RWPE2 (cell line): Measurements from ENCODE around the gene ANXA11.
"Not testable (repeated sequence)": the region's sequence is repeated elsewhere in the genome, so short reads cannot be mapped to it uniquely, and the experiment has no call there.

Experiments used
- ATAC-seq: fragments of 200-7000 bp; cut with Tn5 transposase; 3 replicates; pipeline ENCODE4 v1.9.1; 2021; ENCODE audit warnings: low read depth
- DNase-seq: peaks from one replicate; pipeline ENCODE4 v3.0.0-alpha.2; 2020; ENCODE audit warnings: low spot score
- H3K27ac ChIP-seq: fragments of 450-650 bp; 2 replicates; pipeline ENCODE4 v1.5.1; 2017; ENCODE audit warnings: mild to moderate bottlenecking; ENCODE audit not compliant: poor library complexity, severe bottlenecking
- H3K27me3 ChIP-seq: fragments of 250-450 bp; sonication (Bioruptor Pico); 2 replicates; pipeline ENCODE4 v1.5.1; 2021; ENCODE audit warnings: mild to moderate bottlenecking, moderate library complexity; ENCODE audit not compliant: insufficient read depth, poor library complexity, severe bottlenecking
- H3K36me3 ChIP-seq: fragments of 250-450 bp; sonication (Bioruptor Pico); 2 replicates; pipeline ENCODE4 v1.5.1; 2020; ENCODE audit warnings: low read depth, mild to moderate bottlenecking, moderate library complexity
- H3K4me1 ChIP-seq: fragments of 250-450 bp; sonication (Bioruptor Pico); 2 replicates; pipeline ENCODE4 v1.5.1; 2021; ENCODE audit warnings: mild to moderate bottlenecking, moderate library complexity; ENCODE audit not compliant: insufficient read depth, poor library complexity, severe bottlenecking
- H3K4me3 ChIP-seq: fragments of 250-450 bp; sonication (Bioruptor Pico); 2 replicates; pipeline ENCODE4 v1.5.1; 2021; ENCODE audit warnings: mild to moderate bottlenecking, moderate library complexity; ENCODE audit not compliant: severe bottlenecking
- H3K9me3 ChIP-seq: fragments of 250-450 bp; sonication (Bioruptor Pico); 2 replicates; pipeline ENCODE4 v1.5.1; 2021; ENCODE audit warnings: mild to moderate bottlenecking, moderate library complexity; ENCODE audit not compliant: severe bottlenecking
- CTCF ChIP-seq: fragments of 450-650 bp; IDR thresholded peaks from one replicate; pipeline ENCODE4 v1.5.1; 2017; ENCODE audit warnings: mild to moderate bottlenecking, moderate library complexity; ENCODE audit not compliant: poor library complexity, severe bottlenecking

ANXA11 gene

GRCh38 chr10:80212535-80213115, 7.3 kb upstream of the ANXA11 start:
- not testable (repeated sequence) for ATAC-seq, H3K36me3 ChIP-seq, H3K27me3 ChIP-seq, H3K4me3 ChIP-seq, DNase-seq, H3K9me3 ChIP-seq, H3K27ac ChIP-seq
- peaks cover 12% of the 10 kb centered on the region for H3K4me1 ChIP-seq

DNA sequence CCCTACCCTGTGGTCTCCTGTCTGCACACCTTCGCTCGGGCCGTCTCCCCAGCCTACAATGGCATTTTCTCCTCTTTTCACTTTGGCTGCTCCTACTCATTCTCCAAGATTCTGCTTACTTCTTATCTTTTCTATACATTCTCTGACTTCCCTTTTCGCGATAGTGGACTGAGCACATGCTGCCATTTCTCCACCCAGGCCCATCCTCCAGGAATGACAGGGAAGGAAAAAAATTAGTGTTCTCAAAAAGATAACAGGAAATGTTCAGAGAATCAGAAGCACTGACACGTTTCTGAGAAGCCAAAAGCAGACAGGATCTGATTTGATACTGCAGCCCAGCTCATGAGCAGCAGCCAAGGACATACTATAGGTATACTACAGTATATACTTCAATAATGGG, 6.4 kb upstream of the ANXA11 start:
- no peak for ATAC-seq
- Histone ChIP-seq H3K4me3 (no peak overlapping the region), H3K9me3 (no peaks in the 10 kb centered on the region), H3K36me3 (no peaks in the 10 kb centered on the region), H3K27me3 (no peaks in the 10 kb centered on the region), H3K4me1 (peaks cover 15% of the 10 kb centered on the region), H3K27ac (no peak overlapping the region)
- no peak for DNase-seq
- TF ChIP-seq CTCF = no peak

DNA sequence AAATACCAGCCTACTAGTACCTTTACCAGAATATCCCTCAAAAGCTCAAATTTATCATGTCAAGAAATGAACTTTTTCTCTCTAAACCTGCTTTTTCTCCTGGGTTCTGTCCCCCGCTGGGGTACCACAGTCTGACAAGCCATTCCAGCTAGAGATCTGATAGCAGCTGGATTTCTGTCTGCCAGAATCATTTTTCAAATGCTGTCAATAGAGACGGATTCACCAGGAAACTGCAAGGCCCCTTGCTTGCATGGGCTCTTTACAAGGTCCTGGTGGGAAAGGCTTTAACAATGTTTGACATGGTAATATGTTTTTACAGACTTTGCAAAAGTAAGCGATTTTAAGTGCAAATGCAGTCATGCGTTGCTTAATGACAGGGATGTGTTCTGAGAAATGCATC, 4.9 kb upstream of the ANXA11 start:
- peaks cover 23% of the 10 kb centered on the region for H3K4me1 ChIP-seq

DNA sequence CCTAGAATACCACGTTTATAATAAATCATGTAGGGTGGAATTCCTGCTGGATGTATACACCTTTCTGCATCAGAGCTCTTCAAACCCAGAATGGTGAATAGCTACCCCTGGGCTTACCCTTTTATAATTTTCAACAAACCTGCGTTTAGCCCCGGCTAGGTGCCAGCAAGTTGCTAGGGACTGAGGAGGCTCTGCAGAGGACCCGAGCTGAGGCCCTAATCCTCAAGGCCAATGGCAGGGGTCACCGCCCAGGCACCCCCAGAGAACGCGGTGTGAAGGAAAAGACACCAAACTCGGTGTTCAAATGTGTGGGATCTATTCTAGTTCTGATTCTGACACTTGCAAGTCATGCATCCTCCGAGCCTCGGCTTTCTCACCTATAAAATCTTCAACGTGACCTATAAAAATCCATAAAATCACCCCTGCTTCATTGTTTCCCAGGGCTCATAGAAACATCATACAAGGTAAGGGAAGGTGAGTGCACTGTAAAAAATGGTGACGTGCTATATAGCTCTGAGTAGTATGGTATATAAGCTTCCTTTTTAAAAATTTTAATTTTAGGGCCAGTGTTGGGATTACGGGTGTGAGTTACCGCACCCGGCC, 2.5 kb upstream of the ANXA11 start:
- H3K36me3 ChIP-seq = no peaks in the 10 kb centered on the region
- no peak; the same call in 2 of the 3 replicates for ATAC-seq
- no peaks in the 10 kb centered on the region for H3K27me3 ChIP-seq
- peak; percentile 10 for TF ChIP-seq CTCF
- peak overlapping the region; percentile 88 for H3K27ac ChIP-seq
- H3K4me1 ChIP-seq = peaks cover 28% of the 10 kb centered on the region
- no peaks in the 10 kb centered on the region for H3K9me3 ChIP-seq
- peak overlapping the region; percentile 33 for H3K4me3 ChIP-seq
- DNase-seq = no peak

More for the DNA sequence above, 4.9 kb upstream of the ANXA11 start:
- H3K4me3 ChIP-seq = no peak overlapping the region
- no peak for ATAC-seq
- H3K36me3 ChIP-seq = no peaks in the 10 kb centered on the region
- no peaks in the 10 kb centered on the region for H3K27me3 ChIP-seq
- no peak for DNase-seq
- H3K9me3 ChIP-seq = no peaks in the 10 kb centered on the region
- no peak overlapping the region for H3K27ac ChIP-seq
- no peak for TF ChIP-seq CTCF

DNA sequence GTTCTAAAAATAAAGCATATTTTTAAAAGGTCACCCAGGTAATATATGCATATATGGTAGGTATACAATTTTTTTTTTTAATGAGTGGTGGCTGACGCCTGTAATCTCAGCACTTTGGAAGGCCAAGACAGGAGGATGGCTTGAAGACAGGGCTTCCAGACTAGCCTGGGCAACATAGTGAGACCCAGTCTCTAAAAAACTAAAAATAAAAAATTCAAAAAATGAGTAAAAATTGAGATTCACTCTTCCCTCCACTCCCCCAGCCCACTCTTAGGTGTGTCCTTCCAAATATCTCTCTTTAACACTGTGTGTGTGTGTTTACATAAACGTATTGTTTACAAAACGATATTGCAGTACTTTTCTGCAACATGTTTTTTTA, 929 bp upstream of the ANXA11 start:
- no peak for DNase-seq
- Histone ChIP-seq H3K27ac (peak overlapping the region; percentile 88), H3K4me1 (peaks cover 32% of the 10 kb centered on the region), H3K9me3 (no peaks in the 10 kb centered on the region), H3K36me3 (no peaks in the 10 kb centered on the region), H3K4me3 (no peak overlapping the region), H3K27me3 (no peaks in the 10 kb centered on the region)
- ATAC-seq = no peak
- TF ChIP-seq CTCF = no peak
